HL-60 (cell line): Measurements from ENCODE around the gene NARF.

Source experiments
- POLR2AphosphoS5 ChIP-seq: IDR thresholded peaks from 2 replicates; pipeline ENCODE4 v1.6.1; 2012; ENCODE audit warnings: low read depth
- TF ChIP-seq, protein P1 (sequence below): IDR thresholded peaks from one replicate; pipeline ENCODE4 v1.5.1; 2011; ENCODE audit warnings: low read length, control low read depth, inconsistent platforms; ENCODE audit not compliant: insufficient read depth

DNA sequence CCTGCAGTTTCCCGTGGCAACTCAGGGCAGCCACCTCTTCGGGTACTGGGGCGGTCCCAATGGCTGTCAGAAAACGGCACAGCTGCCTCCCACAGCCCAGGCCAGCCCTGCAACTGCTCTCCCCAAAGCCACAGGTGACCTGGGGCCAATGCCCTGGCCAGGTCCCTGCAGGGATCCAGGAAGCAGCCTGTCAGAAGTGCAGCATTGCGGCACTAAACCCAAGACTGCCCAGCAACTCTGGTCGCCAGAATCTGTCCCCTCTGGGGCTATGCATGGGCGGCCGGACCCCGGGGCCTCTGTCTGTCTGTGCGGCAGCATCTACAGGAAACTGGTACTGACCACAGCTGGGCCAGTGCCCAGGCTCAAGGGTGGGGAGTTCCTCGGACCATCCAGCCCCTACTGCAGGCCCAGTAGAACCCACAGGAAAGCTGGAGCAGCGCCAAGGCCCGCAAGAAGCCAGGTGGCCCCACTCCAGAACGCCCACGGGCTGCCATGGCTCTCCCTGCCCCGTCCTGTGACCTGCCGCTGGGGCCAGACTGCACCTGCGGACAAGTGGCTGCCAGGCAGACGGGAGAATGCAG, 13.5 kb upstream of the NARF start:
- TF ChIP-seq, protein P1, sequence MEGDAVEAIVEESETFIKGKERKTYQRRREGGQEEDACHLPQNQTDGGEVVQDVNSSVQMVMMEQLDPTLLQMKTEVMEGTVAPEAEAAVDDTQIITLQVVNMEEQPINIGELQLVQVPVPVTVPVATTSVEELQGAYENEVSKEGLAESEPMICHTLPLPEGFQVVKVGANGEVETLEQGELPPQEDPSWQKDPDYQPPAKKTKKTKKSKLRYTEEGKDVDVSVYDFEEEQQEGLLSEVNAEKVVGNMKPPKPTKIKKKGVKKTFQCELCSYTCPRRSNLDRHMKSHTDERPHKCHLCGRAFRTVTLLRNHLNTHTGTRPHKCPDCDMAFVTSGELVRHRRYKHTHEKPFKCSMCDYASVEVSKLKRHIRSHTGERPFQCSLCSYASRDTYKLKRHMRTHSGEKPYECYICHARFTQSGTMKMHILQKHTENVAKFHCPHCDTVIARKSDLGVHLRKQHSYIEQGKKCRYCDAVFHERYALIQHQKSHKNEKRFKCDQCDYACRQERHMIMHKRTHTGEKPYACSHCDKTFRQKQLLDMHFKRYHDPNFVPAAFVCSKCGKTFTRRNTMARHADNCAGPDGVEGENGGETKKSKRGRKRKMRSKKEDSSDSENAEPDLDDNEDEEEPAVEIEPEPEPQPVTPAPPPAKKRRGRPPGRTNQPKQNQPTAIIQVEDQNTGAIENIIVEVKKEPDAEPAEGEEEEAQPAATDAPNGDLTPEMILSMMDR: no peak
- TF ChIP-seq POLR2AphosphoS5: no peak
